ENCODE measurements around the gene MYCN.
"Not testable (repeated sequence)": the region's sequence is repeated elsewhere in the genome, so short reads cannot be mapped to it uniquely, and the experiment has no call there.

The MYCN gene

DNA sequence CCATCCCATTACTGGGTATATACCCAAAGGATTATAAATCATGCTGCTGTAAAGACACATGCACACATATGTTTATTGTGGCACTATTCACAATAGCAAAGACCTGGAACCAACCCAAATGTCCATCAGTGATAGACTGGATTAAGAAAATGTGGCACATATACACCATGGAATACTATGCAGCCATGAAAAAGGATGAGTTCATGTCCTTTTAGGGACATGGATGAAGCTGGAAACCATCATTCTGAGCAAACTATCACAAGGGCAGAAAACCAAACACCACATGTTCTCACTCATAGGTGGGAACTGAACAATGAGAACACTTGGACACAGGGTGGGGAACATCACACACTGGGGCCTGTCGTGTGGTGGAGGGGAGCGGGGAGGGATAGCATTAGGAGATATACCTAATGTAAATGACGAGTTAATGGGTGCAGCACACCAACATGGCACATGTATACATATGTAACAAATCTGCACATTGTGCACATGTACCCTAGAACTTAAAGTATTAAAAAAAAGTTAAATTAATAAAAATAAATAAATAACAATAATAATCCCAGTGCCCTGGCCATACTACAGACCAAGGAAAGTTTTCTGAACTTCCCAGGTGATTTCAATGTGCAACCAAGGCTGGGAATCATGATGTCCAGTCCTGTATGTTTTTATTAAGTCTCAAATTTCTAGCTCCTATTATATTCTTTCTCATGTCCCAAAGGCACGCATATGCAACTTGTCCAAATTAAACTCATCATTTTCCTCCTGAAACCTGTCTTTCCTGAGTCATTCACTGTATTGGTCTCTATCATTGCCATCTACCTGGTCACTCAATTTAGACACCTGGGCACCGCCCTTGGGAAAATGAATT lies 23.0 kb downstream of the MYCN start:
- not testable (repeated sequence) for DNase-seq

DNA sequence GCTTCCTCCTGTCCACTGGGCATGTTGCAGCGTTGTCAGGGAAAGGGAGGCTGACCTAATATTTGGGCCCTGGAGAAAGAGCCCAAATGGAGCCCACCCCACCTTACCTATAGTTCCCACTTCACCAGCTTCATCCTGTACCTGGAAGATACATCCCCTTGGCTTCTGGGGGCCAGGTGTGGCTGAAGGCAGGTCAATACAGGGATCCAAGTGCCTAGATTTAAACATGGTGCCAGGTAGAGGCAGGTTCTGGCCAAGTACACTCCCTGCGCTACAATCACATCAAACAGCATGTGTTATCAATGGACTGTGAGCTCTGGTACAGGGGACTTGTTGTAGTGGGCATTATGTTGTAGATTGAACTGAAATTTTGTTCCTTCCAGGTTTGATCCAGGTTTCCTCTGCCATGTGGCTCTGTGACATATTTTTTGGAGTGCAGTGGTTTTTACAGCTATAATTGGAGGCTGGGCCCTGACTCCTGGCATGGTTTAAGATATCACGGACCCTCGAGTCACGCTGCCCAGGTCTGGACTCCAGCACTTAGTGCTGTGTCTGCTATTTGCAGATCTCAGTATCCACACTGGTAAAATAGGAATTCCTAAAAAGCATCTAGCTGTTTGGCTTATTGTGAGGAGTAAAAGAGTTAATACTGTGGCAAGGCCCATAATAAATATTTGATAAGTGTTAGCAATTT lies 23.8 kb downstream of the MYCN start:
- no peak for DNase-seq

- no peak for DNase-seq
These were observed 24.7 kb downstream of the MYCN start for GRCh38 chr2:15964936-15965563.

- no peak for DNase-seq
These were observed 25.2 kb downstream of the MYCN start for GRCh38 chr2:15965564-15966019.

- no peak for DNase-seq
These were observed 27.3 kb downstream of the MYCN start for GRCh38 chr2:15967415-15968279.

DNA sequence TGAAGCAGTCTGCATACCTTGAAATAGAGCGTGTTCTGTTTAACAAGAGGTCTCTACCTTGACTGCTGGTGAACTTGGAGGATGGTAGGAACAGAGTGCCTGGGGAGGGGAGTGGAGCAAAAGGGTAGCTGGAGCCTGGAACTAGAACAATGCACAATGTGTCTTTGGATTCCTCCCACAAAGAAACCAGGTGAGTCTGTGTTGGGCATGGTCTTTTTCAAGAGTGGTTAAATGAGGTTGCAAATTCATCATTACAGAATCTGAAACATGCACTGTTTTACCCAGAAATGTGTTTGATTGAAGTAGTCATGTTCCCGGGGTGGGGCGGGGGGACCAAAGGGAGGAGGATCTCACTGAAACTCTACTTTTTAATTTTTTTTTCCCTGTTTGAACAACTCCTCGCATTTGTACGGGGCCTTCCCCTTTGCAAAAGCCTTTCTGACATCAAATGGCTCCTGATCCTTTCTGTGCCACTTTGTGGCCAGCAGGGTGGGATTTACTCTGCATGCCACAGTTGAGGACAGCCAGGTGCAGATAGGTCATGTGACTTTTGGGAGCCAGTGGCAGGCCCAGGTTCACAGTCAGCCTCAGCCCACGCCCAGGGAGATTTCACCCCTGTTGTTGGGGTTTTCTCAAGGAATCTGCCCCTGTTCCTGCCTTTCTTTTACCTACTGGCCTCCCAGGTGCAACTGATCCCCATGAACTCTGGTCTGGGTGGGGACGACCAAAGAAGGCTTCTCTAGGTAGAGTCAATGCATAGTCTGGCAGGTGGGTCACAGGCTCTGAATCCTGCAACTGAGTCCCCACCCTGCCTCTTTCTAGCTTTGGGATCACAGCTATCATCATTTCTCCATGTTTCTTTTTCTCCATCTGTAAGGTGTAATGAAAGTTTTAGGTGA lies 28.2 kb downstream of the MYCN start:
- DNase-seq: no peak

- DNase-seq: no peak
These were observed 28.9 kb downstream of the MYCN start for GRCh38 chr2:15969214-15969613.

- no peak for DNase-seq
These were observed 30.4 kb downstream of the MYCN start for GRCh38 chr2:15970701-15971100.

DNA sequence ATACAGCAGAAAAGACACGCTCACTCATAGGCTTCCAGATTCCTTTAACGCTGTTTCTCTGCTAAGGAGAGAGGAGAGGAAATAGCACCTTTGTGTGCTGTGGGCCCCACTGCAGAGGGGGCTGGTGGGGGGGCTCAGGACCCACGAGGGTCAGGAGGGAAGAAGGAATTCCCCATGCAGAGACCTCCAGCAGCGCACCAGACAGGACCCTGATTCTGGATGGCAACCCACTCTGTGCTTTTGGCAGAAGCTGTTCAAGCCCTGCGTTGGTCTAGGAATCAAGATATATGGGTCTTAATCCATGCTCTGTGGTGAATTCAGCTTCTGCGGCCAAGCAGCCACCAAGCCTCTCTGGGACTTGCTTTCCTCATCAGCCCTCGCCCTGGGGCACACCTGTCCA lies 31.0 kb downstream of the MYCN start:
- DNase-seq: no peak

GRCh38 chr2:15971831-15972522 lies 31.6 kb downstream of the MYCN start:
- DNase-seq: no peak

GRCh38 chr2:15973481-15974401 lies 33.4 kb downstream of the MYCN start:
- DNase-seq: no peak

DNA sequence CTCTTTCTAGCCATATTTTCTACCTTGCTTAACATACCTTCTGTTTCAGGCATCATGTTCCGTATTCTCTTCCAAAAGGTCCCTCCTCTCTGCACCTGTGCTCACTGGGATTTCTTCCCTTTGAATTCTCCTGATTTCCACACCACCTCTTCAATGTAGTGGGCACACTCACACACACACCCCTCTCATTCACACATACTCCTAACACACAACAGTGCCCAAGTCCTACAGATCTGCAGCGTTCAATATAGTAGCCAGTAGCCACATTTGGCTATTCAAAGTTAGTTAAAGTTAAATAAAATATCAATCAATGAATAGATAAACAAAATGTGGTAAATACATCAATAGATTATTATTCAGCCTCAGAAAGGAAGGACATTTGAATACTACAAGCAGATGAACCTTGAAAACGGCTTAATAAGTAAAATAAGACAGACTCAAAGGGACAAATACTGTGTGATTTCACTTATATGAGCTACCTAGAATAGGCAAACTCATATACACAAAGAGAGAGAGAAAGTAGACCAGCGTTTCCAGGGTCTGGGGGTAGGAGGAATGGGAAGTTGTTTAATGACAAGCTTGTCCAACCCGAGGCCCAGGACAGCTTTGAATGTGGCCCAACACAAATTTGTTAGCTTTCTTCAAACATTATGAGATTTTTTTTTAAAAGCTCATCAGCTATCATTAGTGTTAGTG lies 34.4 kb downstream of the MYCN start:
- DNase-seq: no peak

- no peak for DNase-seq
These were observed 34.9 kb downstream of the MYCN start for GRCh38 chr2:15975261-15975600.

- DNase-seq: no peak
These were observed 35.3 kb downstream of the MYCN start for GRCh38 chr2:15975676-15976075.

DNA sequence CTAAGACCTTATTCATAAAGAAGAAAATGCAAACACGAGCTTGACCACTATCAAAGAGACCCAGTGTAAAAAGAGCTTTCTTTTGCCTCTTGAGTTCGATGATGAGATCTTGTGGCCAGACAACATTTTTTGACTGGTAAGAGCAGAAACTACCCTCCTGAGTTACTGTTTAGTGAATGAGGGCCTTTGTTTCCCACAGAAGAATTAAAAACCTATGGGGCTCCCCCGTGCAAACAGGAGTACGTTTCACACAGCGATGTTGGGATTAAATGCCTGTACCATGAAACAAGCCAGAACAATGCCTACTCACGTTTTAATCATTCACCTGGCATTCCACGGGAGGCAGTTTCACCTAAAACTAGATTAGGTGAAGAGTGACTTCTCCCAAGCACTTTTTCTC lies 36.0 kb downstream of the MYCN start:
- no peak for DNase-seq

DNA sequence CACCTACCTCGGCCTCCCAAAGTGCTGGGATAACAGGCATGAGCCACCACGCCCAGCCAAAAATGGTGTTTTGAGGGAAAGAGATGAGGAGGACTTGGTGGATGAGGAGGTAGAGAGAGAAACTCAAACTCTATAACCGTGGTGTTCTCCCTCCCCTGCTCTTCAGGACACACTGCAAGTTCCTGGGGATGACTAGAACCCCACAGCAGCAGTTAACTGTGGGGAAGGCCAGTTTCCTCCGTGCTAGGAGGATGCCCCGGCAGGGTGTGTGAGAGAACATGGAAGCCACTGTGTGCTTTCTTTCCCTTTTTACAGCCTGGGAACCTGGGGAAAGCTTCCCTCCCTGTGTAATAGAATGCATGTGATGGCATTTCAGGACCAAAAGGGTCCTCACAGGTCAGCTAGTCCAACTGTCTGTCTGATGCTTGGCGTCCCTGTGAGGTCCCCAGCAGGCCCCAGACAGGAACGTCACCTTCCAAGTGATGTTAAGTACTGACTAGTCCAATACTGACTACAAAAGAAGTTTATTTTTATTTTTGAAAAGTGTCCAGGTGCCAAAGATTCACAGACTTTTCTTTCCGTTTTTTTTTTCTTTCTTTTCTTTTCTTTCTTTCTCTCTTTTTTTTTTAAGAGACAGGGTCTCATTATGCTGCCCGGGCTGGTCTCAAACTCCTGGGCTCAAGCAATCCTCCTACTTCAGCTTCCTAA lies 38.9 kb downstream of the MYCN start:
- no peak for DNase-seq

DNA sequence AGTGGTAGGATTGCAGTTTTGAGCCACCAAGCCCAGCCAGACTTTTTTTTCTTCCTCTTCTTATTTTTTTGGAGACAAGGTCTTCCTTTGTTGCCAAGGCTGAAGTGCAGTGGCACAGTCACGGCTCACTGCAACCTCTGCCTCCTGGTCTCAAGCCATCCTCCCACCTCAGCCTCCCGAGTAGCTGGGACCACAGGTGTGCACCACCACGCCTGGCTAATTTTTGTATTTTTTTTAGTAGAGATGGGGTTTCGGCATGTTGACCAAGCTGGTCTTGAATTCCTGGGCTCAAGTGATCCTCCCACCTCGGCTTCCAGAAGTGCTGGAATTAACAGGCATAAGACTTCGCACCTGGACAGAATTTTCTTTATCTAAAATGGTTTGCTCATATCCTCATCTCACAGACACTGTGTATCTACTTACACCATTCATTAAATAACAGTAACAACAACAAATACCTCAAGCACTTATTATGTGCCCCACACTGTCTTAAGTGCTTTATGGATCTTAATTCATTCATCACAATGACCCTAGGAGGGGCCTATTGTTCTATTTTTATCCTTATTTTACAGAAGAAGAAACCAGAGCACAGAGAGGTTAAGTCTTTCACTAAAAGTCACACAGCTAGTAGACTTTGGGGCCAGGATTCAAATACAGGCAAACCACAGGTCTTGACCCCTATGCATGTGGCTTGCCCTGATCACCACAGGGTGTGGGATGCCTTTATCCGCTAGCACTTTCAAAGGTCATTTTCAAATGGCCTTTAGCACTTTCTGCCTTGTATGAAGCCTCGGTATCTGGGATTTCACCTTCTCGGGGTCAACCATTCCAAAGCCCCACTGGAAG lies 39.6 kb downstream of the MYCN start:
- DNase-seq: no peak

DNA sequence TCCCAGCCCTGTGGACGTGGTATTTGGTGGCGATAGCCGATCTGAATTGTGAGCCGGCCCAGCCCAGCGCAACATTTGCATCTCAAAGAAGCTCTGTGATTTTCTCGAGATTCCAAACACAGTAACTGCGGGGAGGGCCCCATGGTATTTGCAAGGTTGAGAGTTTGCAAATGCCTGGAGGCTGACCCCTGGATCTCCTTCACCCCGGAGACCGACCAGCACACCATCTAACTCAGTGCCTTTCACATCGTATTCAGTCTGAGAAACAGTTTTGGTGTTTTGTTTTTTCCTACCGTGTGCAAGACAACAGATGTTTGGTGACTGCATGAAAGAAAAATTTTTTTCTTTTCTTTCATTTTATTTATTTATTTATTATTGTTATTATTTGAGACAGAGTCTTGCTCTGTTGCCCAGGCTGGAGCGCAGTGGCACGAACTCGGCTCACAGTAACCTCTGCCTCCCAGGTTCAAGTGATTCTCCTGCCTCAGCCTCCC lies 40.3 kb downstream of the MYCN start:
- DNase-seq: no peak

Data from NCI-H748 treated with DMSO at 0.1 percent for 48 hours (cell line).